ENCODE data around the gene RNASE7. TPM values are rescaled to one million over a fixed set of nuclear protein-coding genes. Genes with fewer than 3 reads are reported as not detected.

RNASE7 gene
- polyA plus RNA-seq, 1 of the 3 experiments (the other 2 are of a cell fraction): not detected

- no peak for TF ChIP-seq GATA2 (CRISPR knock-in tag; IDR thresholded peaks at IDR 0.05)
- no peak for TF ChIP-seq USF2 (IDR thresholded peaks at IDR 0.05; ENCODE audit: borderline replicate concordance, low read depth, low read length)
- TF ChIP-seq RCOR1 (IDR thresholded peaks at IDR 0.05; ENCODE audit: low read length): no peak
- no peak for TF ChIP-seq FOXM1 (IDR thresholded peaks at IDR 0.05; ENCODE audit: low read depth)
- no peak for TF ChIP-seq SIN3A (IDR thresholded peaks at IDR 0.05; ENCODE audit: borderline replicate concordance, low read depth, low read length)
- TF ChIP-seq MEF2A (IDR thresholded peaks at IDR 0.05; ENCODE audit: borderline replicate concordance, low read depth): no peak
- ChIA-PET POLR2A (no interaction called here), CTCF (interaction anchor here (0.9 to 7.5 kb wide), 6 partner anchors 9 to 73 kb away, joined by 3 to 73 read pairs (median 10); no protein-coding TSS in a partner anchor)
- 60% methylated on average over 12 of the region's 12 CpGs for WGBS (ENCODE audit: low lambda C conversion rate)
- peaks cover 42% of the 10 kb centered on the region; the same call in 1 of the 2 replicates for H3K27me3 ChIP-seq (ENCODE audit: insufficient read depth)
- H2AFZ ChIP-seq (ENCODE audit: low read depth): no peak overlapping the region
- H4K20me1 ChIP-seq (ENCODE audit: insufficient read depth): no peaks in the 10 kb centered on the region
- H3K9ac ChIP-seq: no peak overlapping the region
- H3K79me2 ChIP-seq (ENCODE audit: insufficient read depth): no peaks in the 10 kb centered on the region
- peaks cover 0 to 3% of the 10 kb centered on the region in 2 experiments; a peak in 1 of 4 replicates for H3K4me1 ChIP-seq (ENCODE audit: control insufficient read depth in 1 of 2, insufficient read depth in 2 of 2, low read depth in 1 of 2, low read length in 1 of 2)
- H3K9me2 ChIP-seq: no peaks in the 10 kb centered on the region
- H3K4me2 ChIP-seq: no peak overlapping the region
- H3F3A ChIP-seq (replicated peaks; ENCODE audit: insufficient read depth): no peaks in the 10 kb centered on the region
- no peak overlapping the region for H3K4me3 ChIP-seq (ENCODE audit: low read depth in 2 of 2, low read length in 1 of 2)
- no peak overlapping the region for H3K27ac ChIP-seq (ENCODE audit: low read depth in 2 of 2, low read length in 1 of 2)
- no peaks in the 10 kb centered on the region for H3K36me3 ChIP-seq (replicated peaks in 1 of 2; ENCODE audit: control insufficient read depth in 1 of 2, insufficient read depth in 2 of 2, low read length in 1 of 2)
- DNase-seq: no peak
- no peaks in the 10 kb centered on the region for H3K9me3 ChIP-seq
These were observed 11.6 kb upstream of the RNASE7 start for GRCh38 chr14:21030531-21030930.

GRCh38 chr14:21032326-21033132, 9.6 kb upstream of the RNASE7 start:
- POLR2A ChIA-PET: no interaction called here

More at GRCh38 chr14:21032326-21033132, 9.6 kb upstream of the RNASE7 start:
- no peaks in the 10 kb centered on the region for H3K4me1 ChIP-seq (ENCODE audit: control insufficient read depth in 1 of 2, insufficient read depth in 2 of 2, low read depth in 1 of 2, low read length in 1 of 2)
- H3K9ac ChIP-seq: no peak overlapping the region
- H2AFZ ChIP-seq (ENCODE audit: low read depth): no peak overlapping the region
- CTCF ChIA-PET: interaction anchor here (0.9 to 7.5 kb wide), 6 partner anchors 7 to 71 kb away, joined by 4 to 73 read pairs (median 10); partner anchors contain the start of gene ZNF219
- no peaks in the 10 kb centered on the region for H4K20me1 ChIP-seq (ENCODE audit: insufficient read depth)
- H3K9me3 ChIP-seq: no peaks in the 10 kb centered on the region
- no peak overlapping the region for H3K4me3 ChIP-seq (ENCODE audit: low read depth in 2 of 2, low read length in 1 of 2)
- no peaks in the 10 kb centered on the region for H3F3A ChIP-seq (replicated peaks; ENCODE audit: insufficient read depth)
- no peaks in the 10 kb centered on the region for H3K36me3 ChIP-seq (replicated peaks in 1 of 2; ENCODE audit: control insufficient read depth in 1 of 2, insufficient read depth in 2 of 2, low read length in 1 of 2)
- H3K79me2 ChIP-seq (ENCODE audit: insufficient read depth): no peaks in the 10 kb centered on the region
- H3K9me2 ChIP-seq: no peaks in the 10 kb centered on the region
- H3K27me3 ChIP-seq (ENCODE audit: insufficient read depth): peaks cover 42% of the 10 kb centered on the region; the same call in 1 of the 2 replicates
- no peak overlapping the region for H3K27ac ChIP-seq (ENCODE audit: low read depth in 2 of 2, low read length in 1 of 2)
- WGBS (ENCODE audit: low lambda C conversion rate): 38% methylated on average over 5 of the region's 5 CpGs
- TF ChIP-seq YY1 (IDR thresholded peaks at IDR 0.05; ENCODE audit: low read depth): no peak
- TF ChIP-seq EP300 (IDR thresholded peaks at IDR 0.05; ENCODE audit: borderline replicate concordance in 1 of 2, low read depth in 1 of 2, low read length in 1 of 2): no peak
- TF ChIP-seq ZBTB33 (IDR thresholded peaks at IDR 0.05; ENCODE audit: borderline replicate concordance, low read depth): no peak
- TF ChIP-seq RFX5 (IDR thresholded peaks at IDR 0.05; ENCODE audit: low read length): no peak
- TF ChIP-seq MAX (IDR thresholded peaks at IDR 0.05; ENCODE audit: low read depth): no peak
- TF ChIP-seq REST (IDR thresholded peaks at IDR 0.05; ENCODE audit: low read depth, low read length): no peak
- no peak for TF ChIP-seq GATA2 (CRISPR knock-in tag; IDR thresholded peaks at IDR 0.05)
- no peak for TF ChIP-seq RCOR1 (IDR thresholded peaks at IDR 0.05; ENCODE audit: low read length)
- no peak overlapping the region for H3K4me2 ChIP-seq
- DNase-seq: no peak
